K562 (cell line): ENCODE results near the gene CLDN15. TPM values are rescaled to one million over a fixed set of nuclear protein-coding genes. Genes with fewer than 3 reads are reported as not detected.

ENCODE experiments used
- CREB1 ChIP-seq, 2 experiments: sonication (generic) in 1 of 2; formaldehyde crosslinking in 1 of 2; IDR thresholded peaks; 2 replicates each; pipeline versions ENCODE4 v1.6.1 to v1.8.0; 2012 to 2022; ENCODE audit warnings: inconsistent platforms in 1 of 2, mild to moderate bottlenecking in 1 of 2, missing genetic modification reagents in 1 of 2, moderate library complexity in 1 of 2
- KLF16 ChIP-seq: IDR thresholded peaks from 2 replicates; pipeline ENCODE4 v1.6.1; 2016; ENCODE audit warnings: antibody characterized with exemption
- MCM2 ChIP-seq: fragments of 450-650 bp; IDR thresholded peaks from 2 replicates; pipeline ENCODE4 v1.6.1; 2017; ENCODE audit warnings: low read depth, mild to moderate bottlenecking
- NCOA1 ChIP-seq: fragments of 450-650 bp; IDR thresholded peaks from 2 replicates; pipeline ENCODE4 v1.6.1; 2016; ENCODE audit warnings: low read depth
- NCOR1 ChIP-seq: fragments of 450-650 bp; IDR thresholded peaks from 2 replicates; pipeline ENCODE4 v1.6.1; 2016; ENCODE audit warnings: mild to moderate bottlenecking, moderate library complexity
- NEUROD1 ChIP-seq: fragments of 150-350 bp; IDR thresholded peaks from 2 replicates; pipeline ENCODE4 v1.6.1; 2014; ENCODE audit warnings: borderline replicate concordance, low read length, low read depth; ENCODE audit not compliant: partially characterized antibody
- POLR2G ChIP-seq: fragments of 200-400 bp; formaldehyde crosslinking; IDR thresholded peaks from 2 replicates; pipeline ENCODE4 v1.6.1; 2017; ENCODE audit warnings: low read depth, mild to moderate bottlenecking, antibody characterized with exemption, low read length, moderate library complexity
- TEAD4 ChIP-seq, 2 experiments: sonication (generic) in 1 of 2; formaldehyde crosslinking in 1 of 2; IDR thresholded peaks; 2 replicates each; pipeline versions ENCODE4 v1.6.1 to v1.8.0; 2012 to 2022; ENCODE audit warnings: borderline replicate concordance in 1 of 2, inconsistent platforms in 1 of 2, low read length in 1 of 2, mild to moderate bottlenecking in 1 of 2, missing genetic modification reagents in 1 of 2
- YY1 ChIP-seq, 3 experiments: IDR thresholded peaks; 2 replicates each; pipeline ENCODE4 v1.6.1; 2011; ENCODE audit warnings: low read length in 2 of 3, mild to moderate bottlenecking in 2 of 3, moderate library complexity in 2 of 3, borderline replicate concordance in 1 of 3, control low read depth in 1 of 3, low read depth in 1 of 3; ENCODE audit not compliant: insufficient read depth in 3 of 3, insufficient replicate concordance in 2 of 3, control insufficient read depth in 1 of 3, insufficient read length in 1 of 3; ENCODE audit errors: extremely low read depth in 1 of 3
- ZNF384 ChIP-seq: IDR thresholded peaks from 2 replicates; pipeline ENCODE4 v1.6.1; 2012; ENCODE audit warnings: low read depth, low read length, improper control_type of control experiment
- polyA plus RNA-seq, 8 experiments: library from polyadenylated mRNA; depleted of rRNA in 4 of 8; stranded (reverse) in 5 of 8; unstranded in 3 of 8; fragments of >200 nt; fragmentation: Nextera tagmentation in 2 of 8; fragmentation: Illumina TruSeq in 1 of 8; extraction: Ambion mirVana in 2 of 8; extraction: Trizol in 1 of 8; gene quantifications; 2 replicates each; pipeline versions ENCODE4 v1.2.1 to v1.2.3, GENCODE V29; 2011 to 2014; ENCODE audit warnings: inconsistent platforms in 1 of 8, missing spikeins in 1 of 8
- total RNA-seq, 7 experiments: library from RNA; depleted of rRNA in 6 of 7; stranded (reverse); fragments of >200 nt in 6 of 7; fragmentation: Illumina TruSeq in 2 of 7; extraction: Trizol in 2 of 7; gene quantifications; 2 replicates each; pipeline versions ENCODE4 v1.2.1 to v1.2.3, GENCODE V29; 2011 to 2021; ENCODE audit warnings: low replicate concordance in 1 of 7
- TF ChIP-seq, protein P1 (sequence below): fragments of 250-450 bp; sonication (Bioruptor Pico); IDR thresholded peaks from 2 replicates; pipeline ENCODE4 v1.9.0; 2021; ENCODE audit warnings: mild to moderate bottlenecking, inconsistent platforms
- TF ChIP-seq, protein P2 (sequence below), 2 experiments: fragments of 450-650 bp; IDR thresholded peaks; 2 replicates each; pipeline ENCODE4 v1.6.1; 2016
- TF ChIP-seq, protein P3 (sequence below): IDR thresholded peaks from 3 replicates; pipeline ENCODE4 v1.6.1; 2011; ENCODE audit warnings: borderline replicate concordance, mild to moderate bottlenecking, moderate library complexity; ENCODE audit not compliant: insufficient read length; ENCODE audit errors: extremely low read depth

CLDN15 gene
- total and polyA plus RNA-seq, 9 of the 15 experiments (the other 6 are each of a cell fraction or from before 2014, with no cell fraction given), result 0.32 to 14.5 (median 7.4) TPM

DNA sequence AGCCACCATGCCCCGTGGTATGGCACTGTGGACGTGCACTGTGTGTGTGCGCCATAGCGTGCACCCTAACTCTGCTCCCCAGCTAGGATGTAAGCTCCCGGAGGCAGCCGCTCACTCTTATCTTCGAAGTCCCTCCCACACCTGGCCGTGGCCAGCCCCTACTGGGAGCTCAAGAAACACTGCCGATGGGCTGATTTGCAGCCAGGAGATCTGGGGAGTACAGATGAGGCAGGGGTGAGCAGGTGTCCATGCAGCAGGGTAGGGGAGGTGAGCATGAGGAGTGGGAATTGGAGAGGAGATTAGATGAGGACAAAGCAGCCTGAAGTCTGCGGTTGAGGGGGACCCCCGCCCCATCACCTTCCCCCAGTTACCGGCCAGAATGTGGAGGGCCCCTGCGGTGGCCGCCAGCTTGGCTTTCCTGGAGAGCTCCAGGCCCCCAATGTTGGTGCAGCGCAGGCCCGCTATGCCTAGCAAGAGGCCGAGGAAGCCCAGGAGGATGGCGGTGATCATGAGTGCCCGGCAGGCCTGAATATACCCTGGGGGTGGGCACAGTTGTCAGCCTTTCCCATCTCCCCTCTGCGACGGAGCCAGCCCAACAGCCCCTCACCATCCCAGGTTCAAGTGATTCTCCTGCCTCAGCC is 3.6 kb downstream of the CLDN15 start (continued):
- TF ChIP-seq POLR2G (peak; percentile 66), NEUROD1 (peak; percentile 24), NCOR1 (peak; percentile 89), YY1 (IDR thresholded peaks at IDR 0.05; ENCODE audit: borderline replicate concordance in 1 of 3, control insufficient read depth in 1 of 3, extremely low read depth in 1 of 3, insufficient read depth in 3 of 3, insufficient read length in 1 of 3, insufficient replicate concordance in 2 of 3, low read depth in 1 of 3, low read length in 2 of 3) (peak in 2 of 3 experiments; percentile 4 to 28), TEAD4 (IDR thresholded peaks at IDR 0.05; ENCODE audit: low read length) (peak; percentile 91), TEAD4 (CRISPR knock-in tag; IDR thresholded peaks at IDR 0.05; ENCODE audit: borderline replicate concordance) (no peak), MCM2 (no peak), CREB1 (IDR thresholded peaks at IDR 0.05) (0 out of 2 replicates have a peak, but pooled peaks have one; percentile 34), CREB1 (CRISPR knock-in tag; IDR thresholded peaks at IDR 0.05) (0 out of 2 replicates have a peak, but pooled peaks have one; percentile 17), ZNF384 (0 out of 2 replicates have a peak, but pooled peaks have one; percentile 2), NCOA1 (peak; percentile 44; the same call in 1 of the 2 replicates), KLF16 (peak; percentile 70; the same call in 1 of the 2 replicates)
- TF ChIP-seq, protein P1, sequence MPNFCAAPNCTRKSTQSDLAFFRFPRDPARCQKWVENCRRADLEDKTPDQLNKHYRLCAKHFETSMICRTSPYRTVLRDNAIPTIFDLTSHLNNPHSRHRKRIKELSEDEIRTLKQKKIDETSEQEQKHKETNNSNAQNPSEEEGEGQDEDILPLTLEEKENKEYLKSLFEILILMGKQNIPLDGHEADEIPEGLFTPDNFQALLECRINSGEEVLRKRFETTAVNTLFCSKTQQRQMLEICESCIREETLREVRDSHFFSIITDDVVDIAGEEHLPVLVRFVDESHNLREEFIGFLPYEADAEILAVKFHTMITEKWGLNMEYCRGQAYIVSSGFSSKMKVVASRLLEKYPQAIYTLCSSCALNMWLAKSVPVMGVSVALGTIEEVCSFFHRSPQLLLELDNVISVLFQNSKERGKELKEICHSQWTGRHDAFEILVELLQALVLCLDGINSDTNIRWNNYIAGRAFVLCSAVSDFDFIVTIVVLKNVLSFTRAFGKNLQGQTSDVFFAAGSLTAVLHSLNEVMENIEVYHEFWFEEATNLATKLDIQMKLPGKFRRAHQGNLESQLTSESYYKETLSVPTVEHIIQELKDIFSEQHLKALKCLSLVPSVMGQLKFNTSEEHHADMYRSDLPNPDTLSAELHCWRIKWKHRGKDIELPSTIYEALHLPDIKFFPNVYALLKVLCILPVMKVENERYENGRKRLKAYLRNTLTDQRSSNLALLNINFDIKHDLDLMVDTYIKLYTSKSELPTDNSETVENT, result 0 out of 2 replicates have a peak, but pooled peaks have one; percentile 21
- TF ChIP-seq, protein P2, sequence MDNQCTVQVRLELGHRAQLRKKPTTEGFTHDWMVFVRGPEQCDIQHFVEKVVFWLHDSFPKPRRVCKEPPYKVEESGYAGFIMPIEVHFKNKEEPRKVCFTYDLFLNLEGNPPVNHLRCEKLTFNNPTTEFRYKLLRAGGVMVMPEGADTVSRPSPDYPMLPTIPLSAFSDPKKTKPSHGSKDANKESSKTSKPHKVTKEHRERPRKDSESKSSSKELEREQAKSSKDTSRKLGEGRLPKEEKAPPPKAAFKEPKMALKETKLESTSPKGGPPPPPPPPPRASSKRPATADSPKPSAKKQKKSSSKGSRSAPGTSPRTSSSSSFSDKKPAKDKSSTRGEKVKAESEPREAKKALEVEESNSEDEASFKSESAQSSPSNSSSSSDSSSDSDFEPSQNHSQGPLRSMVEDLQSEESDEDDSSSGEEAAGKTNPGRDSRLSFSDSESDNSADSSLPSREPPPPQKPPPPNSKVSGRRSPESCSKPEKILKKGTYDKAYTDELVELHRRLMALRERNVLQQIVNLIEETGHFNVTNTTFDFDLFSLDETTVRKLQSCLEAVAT (IDR thresholded peaks at IDR 0.05), result peak in 1 of 2 experiments; percentile 81; a peak in 2 of 4 replicates
- TF ChIP-seq, protein P3, sequence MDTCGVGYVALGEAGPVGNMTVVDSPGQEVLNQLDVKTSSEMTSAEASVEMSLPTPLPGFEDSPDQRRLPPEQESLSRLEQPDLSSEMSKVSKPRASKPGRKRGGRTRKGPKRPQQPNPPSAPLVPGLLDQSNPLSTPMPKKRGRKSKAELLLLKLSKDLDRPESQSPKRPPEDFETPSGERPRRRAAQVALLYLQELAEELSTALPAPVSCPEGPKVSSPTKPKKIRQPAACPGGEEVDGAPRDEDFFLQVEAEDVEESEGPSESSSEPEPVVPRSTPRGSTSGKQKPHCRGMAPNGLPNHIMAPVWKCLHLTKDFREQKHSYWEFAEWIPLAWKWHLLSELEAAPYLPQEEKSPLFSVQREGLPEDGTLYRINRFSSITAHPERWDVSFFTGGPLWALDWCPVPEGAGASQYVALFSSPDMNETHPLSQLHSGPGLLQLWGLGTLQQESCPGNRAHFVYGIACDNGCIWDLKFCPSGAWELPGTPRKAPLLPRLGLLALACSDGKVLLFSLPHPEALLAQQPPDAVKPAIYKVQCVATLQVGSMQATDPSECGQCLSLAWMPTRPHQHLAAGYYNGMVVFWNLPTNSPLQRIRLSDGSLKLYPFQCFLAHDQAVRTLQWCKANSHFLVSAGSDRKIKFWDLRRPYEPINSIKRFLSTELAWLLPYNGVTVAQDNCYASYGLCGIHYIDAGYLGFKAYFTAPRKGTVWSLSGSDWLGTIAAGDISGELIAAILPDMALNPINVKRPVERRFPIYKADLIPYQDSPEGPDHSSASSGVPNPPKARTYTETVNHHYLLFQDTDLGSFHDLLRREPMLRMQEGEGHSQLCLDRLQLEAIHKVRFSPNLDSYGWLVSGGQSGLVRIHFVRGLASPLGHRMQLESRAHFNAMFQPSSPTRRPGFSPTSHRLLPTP, result no peak
